Stomach smooth muscle (tissue), 2 donors: ENCODE data around the gene KRT14.

ENCODE experiments used
- H3K27ac ChIP-seq: one replicate; pipeline ENCODE4 v1.7.0; 2013; ENCODE audit warnings: mild to moderate bottlenecking, low read length, inconsistent platforms
- H3K27me3 ChIP-seq, 2 donors: one replicate each; pipeline ENCODE4 v1.7.0; 2013; ENCODE audit warnings: low read length in 2 of 2; ENCODE audit not compliant: insufficient read depth in 2 of 2, control insufficient read depth in 1 of 2
- H3K36me3 ChIP-seq, 2 donors: one replicate each; pipeline ENCODE4 v1.7.0; 2013; ENCODE audit warnings: low read length in 2 of 2; ENCODE audit not compliant: control insufficient read depth in 2 of 2, insufficient read depth in 2 of 2
- H3K4me1 ChIP-seq: one replicate; pipeline ENCODE4 v1.7.0; 2013; ENCODE audit warnings: low read length; ENCODE audit not compliant: control insufficient read depth, insufficient read depth
- H3K4me3 ChIP-seq, 2 donors: one replicate each; pipeline ENCODE4 v1.7.0; 2013; ENCODE audit warnings: low read length in 2 of 2
- H3K9ac ChIP-seq, 2 donors: one replicate each; pipeline ENCODE4 v1.7.0; 2013; ENCODE audit warnings: low read length in 2 of 2, mild to moderate bottlenecking in 1 of 2
- H3K9me3 ChIP-seq, 2 donors: one replicate each; pipeline ENCODE4 v1.7.0; 2013; ENCODE audit warnings: low read length in 2 of 2; ENCODE audit not compliant: control insufficient read depth in 2 of 2
- donor health status: healthy.
- donor health status: Pancreatic carcinoma.

KRT14 gene

GRCh38 chr17:41534899-41535546 is 51.7 kb downstream of the KRT14 start:
- Histone ChIP-seq H3K9me3 (no peaks in the 10 kb centered on the region), H3K27me3 (peaks cover 6 to 14% of the 10 kb centered on the region in 2 donors), H3K9ac (no peak overlapping the region), H3K4me3 (no peak overlapping the region), H3K4me1 (no peaks in the 10 kb centered on the region), H3K36me3 (no peaks in the 10 kb centered on the region), H3K27ac (no peak overlapping the region)

DNA sequence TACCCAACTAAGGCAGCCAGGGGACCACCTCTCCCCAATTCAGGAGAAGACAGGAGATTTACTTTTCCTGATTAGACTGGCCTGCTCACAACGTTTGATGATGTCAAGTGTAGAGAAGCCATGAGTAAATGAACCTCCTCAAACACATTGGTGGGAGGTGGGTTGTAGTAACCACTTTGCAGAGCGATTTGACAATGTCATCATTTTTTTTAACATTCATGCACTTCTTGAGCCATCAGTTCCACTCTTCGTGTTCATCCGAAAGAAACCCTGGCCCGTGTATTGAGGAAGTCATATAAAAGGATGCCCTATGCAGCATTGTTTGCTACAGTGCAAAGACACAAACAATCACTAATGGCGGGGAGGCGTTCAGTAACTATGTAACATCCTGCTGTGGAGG is 53.1 kb downstream of the KRT14 start:
- Histone ChIP-seq H3K27me3 (peaks cover 15 to 27% of the 10 kb centered on the region in 2 donors), H3K27ac (no peak overlapping the region), H3K4me1 (no peaks in the 10 kb centered on the region), H3K9ac (no peak overlapping the region), H3K36me3 (no peaks in the 10 kb centered on the region), H3K4me3 (no peak overlapping the region), H3K9me3 (no peaks in the 10 kb centered on the region)

- peaks cover 20 to 29% of the 10 kb centered on the region in 2 donors for H3K27me3 ChIP-seq
- H3K27ac ChIP-seq = no peak overlapping the region
- H3K36me3 ChIP-seq = no peaks in the 10 kb centered on the region
- peaks cover 3% of the 10 kb centered on the region for H3K4me1 ChIP-seq
- no peaks in the 10 kb centered on the region for H3K9me3 ChIP-seq
- no peak overlapping the region for H3K9ac ChIP-seq
- no peak overlapping the region for H3K4me3 ChIP-seq
Measured at GRCh38 chr17:41532947-41533570, 53.6 kb downstream of the KRT14 start.
